IMR-90 (cell line): ENCODE measurements around the gene RAB3C. TPM values are rescaled to one million over a fixed set of nuclear protein-coding genes. Genes with fewer than 3 reads are reported as not detected.

Experiments used
- ATAC-seq: fragments of 200-7000 bp; cut with Tn5 transposase; 2 replicates; pipeline ENCODE4 v1.9.1; 2020; ENCODE audit warnings: low read depth, mild to moderate bottlenecking, moderate library complexity
- BruUV-seq: library from RNA; stranded (reverse); fragments of 400-500 nt; replicated peaks from 2 replicates; lab custom pipeline; 2021; lab: Mats Ljungman, UMichigan
- CTCF ChIA-PET: fragments of 300-600 bp; formaldehyde crosslinking; extraction: SDS; loops from one replicate; lab custom pipeline; 2021; ENCODE audit warnings: antibody characterized with exemption; lab: Yijun Ruan, JAX
- POLR2A ChIA-PET: fragments of 300-600 bp; sonication (Branson Sonifier 250); formaldehyde crosslinking; loops from one replicate; lab custom pipeline; 2022; ENCODE audit warnings: antibody characterized with exemption; ENCODE audit not compliant: unreplicated experiment; lab: Charles Lee
- DNase-seq: peaks from one replicate; pipeline ENCODE4 v3.0.0; 2013
- H2AFZ ChIP-seq: replicated peaks from 2 replicates; pipeline ENCODE3; 2013; ENCODE audit warnings: low read length, mild to moderate bottlenecking; ENCODE audit not compliant: poor library complexity
- H2AK5ac ChIP-seq: 2 replicates; pipeline ENCODE4 v1.6.1; 2013; ENCODE audit warnings: low read depth, low read length, inconsistent platforms
- H2AK9ac ChIP-seq: replicated peaks from 2 replicates; pipeline ENCODE3; 2013; ENCODE audit warnings: mild to moderate bottlenecking, low read depth, low read length, moderate library complexity; ENCODE audit not compliant: poor library complexity
- H2BK120ac ChIP-seq: 2 replicates; pipeline ENCODE4 v1.6.1; 2013; ENCODE audit warnings: low read depth, low read length, inconsistent platforms
- H2BK15ac ChIP-seq: 3 replicates; pipeline ENCODE4 v1.6.1; 2013; ENCODE audit warnings: low read depth, low read length, inconsistent platforms
- H2BK20ac ChIP-seq: 2 replicates; pipeline ENCODE4 v1.6.1; 2013; ENCODE audit warnings: low read depth, mild to moderate bottlenecking, inconsistent platforms, low read length, moderate library complexity
- H2BK5ac ChIP-seq: 2 replicates; pipeline ENCODE4 v1.6.1; 2013; ENCODE audit warnings: mild to moderate bottlenecking, low read depth, low read length, inconsistent platforms; ENCODE audit not compliant: poor library complexity, severe bottlenecking
- H3K14ac ChIP-seq: replicated peaks from 2 replicates; pipeline ENCODE4 v1.6.1; 2013; ENCODE audit warnings: low read depth, low read length, inconsistent platforms
- H3K18ac ChIP-seq: 2 replicates; pipeline ENCODE4 v1.6.1; 2013; ENCODE audit warnings: low read depth, low read length, control low read depth
- H3K23ac ChIP-seq: 2 replicates; pipeline ENCODE4 v1.6.1; 2013; ENCODE audit warnings: low read depth, low read length, inconsistent platforms
- H3K27ac ChIP-seq: 2 replicates; pipeline ENCODE4 v1.5.1; 2013; ENCODE audit warnings: mild to moderate bottlenecking, control low read depth, low read length; ENCODE audit not compliant: insufficient read depth
- H3K27me3 ChIP-seq: 2 replicates; pipeline ENCODE4 v1.6.1; 2013; ENCODE audit warnings: low read length; ENCODE audit not compliant: control insufficient read depth, insufficient read depth
- H3K36me3 ChIP-seq: 2 replicates; pipeline ENCODE4 v1.6.1; 2013; ENCODE audit warnings: low read length, mixed read lengths; ENCODE audit not compliant: control insufficient read depth, insufficient read depth
- H3K4ac ChIP-seq: 2 replicates; pipeline ENCODE4 v1.6.1; 2013; ENCODE audit warnings: low read depth, low read length, inconsistent platforms
- H3K4me1 ChIP-seq: 2 replicates; pipeline ENCODE4 v1.6.1; 2013; ENCODE audit warnings: low read length, mixed read lengths; ENCODE audit not compliant: control insufficient read depth, insufficient read depth
- H3K4me2 ChIP-seq: 2 replicates; pipeline ENCODE4 v1.6.1; 2013; ENCODE audit warnings: low read depth, mild to moderate bottlenecking, control low read depth, low read length, moderate library complexity
- H3K4me3 ChIP-seq: 2 replicates; pipeline ENCODE4 v1.5.1; 2013; ENCODE audit warnings: low read depth, mild to moderate bottlenecking, control low read depth, low read length, moderate library complexity; ENCODE audit not compliant: insufficient read depth
- H3K56ac ChIP-seq: 2 replicates; pipeline ENCODE4 v1.6.1; 2013; ENCODE audit warnings: low read length, inconsistent platforms; ENCODE audit not compliant: insufficient read depth; ENCODE audit errors: extremely low read depth
- H3K79me1 ChIP-seq, 2 experiments: 2 replicates each; pipeline ENCODE4 v1.6.1; 2013; ENCODE audit warnings: low read length in 2 of 2, inconsistent platforms in 1 of 2, low read depth in 1 of 2
- H3K9ac ChIP-seq: 2 replicates; pipeline ENCODE4 v1.6.1; 2013; ENCODE audit warnings: low read depth, low read length, control low read depth
- H3K9me1 ChIP-seq: 2 replicates; pipeline ENCODE4 v1.6.1; 2013; ENCODE audit warnings: low read length, inconsistent platforms; ENCODE audit not compliant: insufficient read depth
- H3K9me3 ChIP-seq: 2 replicates; pipeline ENCODE4 v1.6.1; 2013; ENCODE audit warnings: low read length; ENCODE audit not compliant: control insufficient read depth, insufficient read depth
- H4K20me1 ChIP-seq: 2 replicates; pipeline ENCODE4 v1.6.1; 2013; ENCODE audit warnings: low read length, inconsistent platforms; ENCODE audit not compliant: insufficient read depth
- H4K5ac ChIP-seq: 2 replicates; pipeline ENCODE4 v1.6.1; 2013; ENCODE audit warnings: mild to moderate bottlenecking, low read depth, low read length, control low read depth
- H4K8ac ChIP-seq, 2 experiments: 2 replicates each; pipeline ENCODE4 v1.6.1; 2013; ENCODE audit warnings: low read depth in 2 of 2, low read length in 2 of 2, control low read depth in 1 of 2, inconsistent platforms in 1 of 2
- H4K91ac ChIP-seq: 2 replicates; pipeline ENCODE4 v1.6.1; 2013; ENCODE audit warnings: low read depth, low read length, inconsistent platforms; ENCODE audit not compliant: insufficient read depth
- BHLHE40 ChIP-seq: fragments of 150-350 bp; IDR thresholded peaks from 2 replicates; pipeline ENCODE4 v1.6.1; 2016; ENCODE audit warnings: mild to moderate bottlenecking, low read depth, low read length
- CEBPB ChIP-seq: IDR thresholded peaks from 2 replicates; pipeline ENCODE4 v1.6.1; 2012; ENCODE audit warnings: low read depth, low read length, improper control_type of control experiment
- FOS ChIP-seq: fragments of 150-350 bp; IDR thresholded peaks from 2 replicates; pipeline ENCODE4 v1.6.1; 2016; ENCODE audit warnings: low read depth, low read length
- MAFK ChIP-seq: IDR thresholded peaks from 2 replicates; pipeline ENCODE4 v1.6.1; 2012; ENCODE audit warnings: low read depth, low read length, improper control_type of control experiment
- MAZ ChIP-seq: IDR thresholded peaks from 2 replicates; pipeline ENCODE4 v1.6.1; 2012; ENCODE audit warnings: low read depth, mild to moderate bottlenecking, low read length, improper control_type of control experiment, moderate library complexity, borderline replicate concordance
- MXI1 ChIP-seq: IDR thresholded peaks from 2 replicates; pipeline ENCODE4 v1.6.1; 2012; ENCODE audit warnings: low read depth, mild to moderate bottlenecking, low read length, moderate library complexity, borderline replicate concordance
- RAD21 ChIP-seq: IDR thresholded peaks from 2 replicates; pipeline ENCODE4 v1.6.1; 2012; ENCODE audit warnings: low read length, improper control_type of control experiment
- RCOR1 ChIP-seq: IDR thresholded peaks from 2 replicates; pipeline ENCODE4 v1.6.1; 2012; ENCODE audit warnings: mild to moderate bottlenecking, low read length, improper control_type of control experiment; ENCODE audit not compliant: insufficient replicate concordance
- WGBS, 2 experiments: methylation state at CpG; one replicate each; pipeline versions ENCODE4 v1.1.5 to v1.1.7; 2013; ENCODE audit warnings: missing lambda C conversion rate in 2 of 2; ENCODE audit not compliant: insufficient read length in 1 of 2; ENCODE audit errors: extremely low coverage in 2 of 2; 5-methylcytosine and 5-hydroxymethylcytosine counted together
- dilution Hi-C: fragments of 300-500 bp; cut with HindIII; formaldehyde crosslinking; loops from one replicate; pipeline ENCODE4 v1.14.3; 2018; ENCODE audit warnings: low sequenced_read_pairs; ENCODE audit not compliant: unreplicated experiment
- in situ Hi-C: fragments of 300-500 bp; cut with MboI; formaldehyde crosslinking; loops from 3 replicates; pipeline ENCODE4 v1.14.3; 2019; ENCODE audit warnings: low sequenced_read_pairs, inconsistent platforms, mixed read lengths
- intact Hi-C: fragments of 100-400 bp; cut with micrococcal nuclease; formaldehyde crosslinking; loops from 2 replicates; pipeline ENCODE4 v1.10.0; 2022
- polyA plus RNA-seq, 3 experiments: library from polyadenylated mRNA; depleted of rRNA; stranded (reverse); fragments of >200 nt; gene quantifications; 2 replicates each; pipeline ENCODE4 v1.2.3, GENCODE V29; 2012; ENCODE audit warnings: low replicate concordance in 1 of 3
- total RNA-seq: library from RNA; depleted of rRNA; stranded (reverse); fragments of >200 nt; gene quantifications from 2 replicates; pipeline ENCODE4 v1.2.3, GENCODE V29; 2012
- TF ChIP-seq, protein P1 (sequence below): fragments of 150-350 bp; IDR thresholded peaks from 2 replicates; pipeline ENCODE4 v1.6.1; 2016; ENCODE audit warnings: low read depth, mild to moderate bottlenecking, low read length, moderate library complexity, borderline replicate concordance

Gene RAB3C
- total and polyA plus RNA-seq, 2 of the 4 experiments (the other 2 are of a cell fraction) = not detected

DNA sequence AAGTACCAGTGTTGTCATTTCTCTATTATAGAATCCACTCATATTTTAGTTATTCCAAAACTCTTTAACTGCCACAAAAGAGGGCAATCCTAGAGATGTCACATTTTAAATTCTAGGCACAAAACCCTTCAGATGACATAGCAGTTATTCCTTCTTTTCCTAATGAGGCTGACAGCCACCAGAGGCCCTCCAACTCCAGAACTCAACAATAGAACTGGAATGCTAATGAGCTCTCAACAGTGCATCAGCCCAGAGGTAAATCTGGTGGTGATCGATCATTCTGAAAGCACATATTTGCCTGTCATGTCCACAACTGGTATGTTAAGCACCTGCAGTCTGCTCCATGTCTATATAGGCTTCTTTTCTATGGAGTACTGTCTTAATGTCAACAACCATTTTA, 40.2 kb upstream of the RAB3C start:
- dilution Hi-C loops = no loop called here
- no peak for ATAC-seq
- CTCF ChIA-PET = no interaction called here

More for the DNA sequence above, 40.2 kb upstream of the RAB3C start:
- no peak overlapping the region for H4K5ac ChIP-seq
- no peak overlapping the region for H3K56ac ChIP-seq
- H3K23ac ChIP-seq = no peak overlapping the region
- H3K18ac ChIP-seq = no peak overlapping the region
- H3K27me3 ChIP-seq = no peaks in the 10 kb centered on the region
- no peak overlapping the region for H2AK5ac ChIP-seq
- intact Hi-C loops (no loop called here), in situ Hi-C loops (no loop called here)
- no peak overlapping the region for H2BK5ac ChIP-seq
- no peaks in the 10 kb centered on the region for H4K20me1 ChIP-seq
- H3K9me3 ChIP-seq = no peaks in the 10 kb centered on the region; the same call in 1 of the 2 replicates
- H3K4me1 ChIP-seq = no peaks in the 10 kb centered on the region
- no peak overlapping the region for H3K4me2 ChIP-seq
- H3K27ac ChIP-seq = no peak overlapping the region
- POLR2A ChIA-PET = no interaction called here
- no peak overlapping the region for H2BK20ac ChIP-seq
- H4K8ac ChIP-seq = no peak overlapping the region
- H3K9ac ChIP-seq = no peak overlapping the region
- no peaks in the 10 kb centered on the region for H3K9me1 ChIP-seq
- H2AK9ac ChIP-seq = no peak overlapping the region
- H2BK15ac ChIP-seq = no peak overlapping the region
- H4K91ac ChIP-seq = no peak overlapping the region
- no CpG with 5 or more reads among the region's 1 CpG for WGBS, 2 experiments
- no peak overlapping the region for H3K4ac ChIP-seq
- TF ChIP-seq RAD21 (no peak), MAZ (no peak), BHLHE40 (no peak), MXI1 (no peak), CEBPB (no peak), RCOR1 (no peak), FOS (no peak), MAFK (no peak)
- TF ChIP-seq, protein P1, sequence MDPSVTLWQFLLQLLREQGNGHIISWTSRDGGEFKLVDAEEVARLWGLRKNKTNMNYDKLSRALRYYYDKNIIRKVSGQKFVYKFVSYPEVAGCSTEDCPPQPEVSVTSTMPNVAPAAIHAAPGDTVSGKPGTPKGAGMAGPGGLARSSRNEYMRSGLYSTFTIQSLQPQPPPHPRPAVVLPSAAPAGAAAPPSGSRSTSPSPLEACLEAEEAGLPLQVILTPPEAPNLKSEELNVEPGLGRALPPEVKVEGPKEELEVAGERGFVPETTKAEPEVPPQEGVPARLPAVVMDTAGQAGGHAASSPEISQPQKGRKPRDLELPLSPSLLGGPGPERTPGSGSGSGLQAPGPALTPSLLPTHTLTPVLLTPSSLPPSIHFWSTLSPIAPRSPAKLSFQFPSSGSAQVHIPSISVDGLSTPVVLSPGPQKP = no peak
- H3K79me1 ChIP-seq = no peaks in the 10 kb centered on the region
- no TSS peak for BruUV-seq
- DNase-seq = no peak
- H3K4me3 ChIP-seq = no peak overlapping the region
- no peak overlapping the region for H2AFZ ChIP-seq
- H2BK120ac ChIP-seq = no peak overlapping the region
- H3K36me3 ChIP-seq = no peaks in the 10 kb centered on the region
- no peak overlapping the region for H3K14ac ChIP-seq
